ENCODE results near the gene PNMA6A. TPM values are rescaled to one million over a fixed set of nuclear protein-coding genes. Genes with fewer than 3 reads are reported as not detected.

The PNMA6A gene
- total and polyA plus RNA-seq, 10 of the 15 experiments (the other 5 are each of a cell fraction or from before 2014, with no cell fraction given), result 0.03 to 0.23 (median 0.15) TPM; not detected in 7

- RAD21 ChIA-PET (ENCODE audit: unreplicated experiment), result no interaction called here
- CTCF ChIA-PET, result no interaction called here
- H3K4me1 ChIP-seq (ENCODE audit: control insufficient read depth, insufficient read depth, low read length), result no peaks in the 10 kb centered on the region
- POLR2A ChIA-PET, result no interaction called here
- no peak overlapping the region for H2AFZ ChIP-seq (ENCODE audit: control insufficient read depth, low read depth, low read length)
- H3K9me3 ChIP-seq (replicated peaks; ENCODE audit: control insufficient read depth, insufficient read depth, low read length), result no peaks in the 10 kb centered on the region
- no peak overlapping the region for H3K9ac ChIP-seq (ENCODE audit: control insufficient read depth, insufficient read depth, low read length)
- H3K79me2 ChIP-seq (ENCODE audit: control insufficient read depth, insufficient read depth, low read length), result no peaks in the 10 kb centered on the region
- no peak overlapping the region for H3K27ac ChIP-seq (ENCODE audit: control insufficient read depth, insufficient read depth)
- H3K36me3 ChIP-seq (ENCODE audit: control insufficient read depth in 2 of 2, insufficient read depth in 2 of 2, low read length in 1 of 2), result no peaks in the 10 kb centered on the region
- intact Hi-C loops (cut with micrococcal nuclease; ENCODE audit: unreplicated experiment), result loop anchor here (5.0 kb wide), 1 partner anchor 254 kb away; no protein-coding TSS in a partner anchor
- H3K4me3 ChIP-seq, result no peak overlapping the region
- H3K27me3 ChIP-seq (replicated peaks in 1 of 2; ENCODE audit: control insufficient read depth in 2 of 2, insufficient read depth in 2 of 2, low read length in 1 of 2), result no peaks in the 10 kb centered on the region
- BruUV-seq (replicated peaks), result no TSS peak
- in situ Hi-C loops (cut with MboI), result no loop called here
- FAIRE-seq (no peak), ATAC-seq (no peak), DNase-seq (ENCODE audit: low read depth, low spot score) (no peak)
- H4K20me1 ChIP-seq (ENCODE audit: control insufficient read depth, insufficient read depth), result no peaks in the 10 kb centered on the region
- TF ChIP-seq GATAD2B (conservative IDR thresholded peaks at IDR 0.05; ENCODE audit: low read depth) (no peak), MEF2A (IDR thresholded peaks at IDR 0.05; ENCODE audit: insufficient read depth, low read depth, low read length) (no peak), NR2C2 (IDR thresholded peaks at IDR 0.05; ENCODE audit: borderline replicate concordance, control insufficient read depth, insufficient read length, low read depth) (no peak), RFX5 (IDR thresholded peaks at IDR 0.05; ENCODE audit: low read depth, low read length) (no peak), BCL11A (IDR thresholded peaks at IDR 0.05; ENCODE audit: low read depth, low read length) (no peak)
- TF ChIP-seq, protein P1, sequence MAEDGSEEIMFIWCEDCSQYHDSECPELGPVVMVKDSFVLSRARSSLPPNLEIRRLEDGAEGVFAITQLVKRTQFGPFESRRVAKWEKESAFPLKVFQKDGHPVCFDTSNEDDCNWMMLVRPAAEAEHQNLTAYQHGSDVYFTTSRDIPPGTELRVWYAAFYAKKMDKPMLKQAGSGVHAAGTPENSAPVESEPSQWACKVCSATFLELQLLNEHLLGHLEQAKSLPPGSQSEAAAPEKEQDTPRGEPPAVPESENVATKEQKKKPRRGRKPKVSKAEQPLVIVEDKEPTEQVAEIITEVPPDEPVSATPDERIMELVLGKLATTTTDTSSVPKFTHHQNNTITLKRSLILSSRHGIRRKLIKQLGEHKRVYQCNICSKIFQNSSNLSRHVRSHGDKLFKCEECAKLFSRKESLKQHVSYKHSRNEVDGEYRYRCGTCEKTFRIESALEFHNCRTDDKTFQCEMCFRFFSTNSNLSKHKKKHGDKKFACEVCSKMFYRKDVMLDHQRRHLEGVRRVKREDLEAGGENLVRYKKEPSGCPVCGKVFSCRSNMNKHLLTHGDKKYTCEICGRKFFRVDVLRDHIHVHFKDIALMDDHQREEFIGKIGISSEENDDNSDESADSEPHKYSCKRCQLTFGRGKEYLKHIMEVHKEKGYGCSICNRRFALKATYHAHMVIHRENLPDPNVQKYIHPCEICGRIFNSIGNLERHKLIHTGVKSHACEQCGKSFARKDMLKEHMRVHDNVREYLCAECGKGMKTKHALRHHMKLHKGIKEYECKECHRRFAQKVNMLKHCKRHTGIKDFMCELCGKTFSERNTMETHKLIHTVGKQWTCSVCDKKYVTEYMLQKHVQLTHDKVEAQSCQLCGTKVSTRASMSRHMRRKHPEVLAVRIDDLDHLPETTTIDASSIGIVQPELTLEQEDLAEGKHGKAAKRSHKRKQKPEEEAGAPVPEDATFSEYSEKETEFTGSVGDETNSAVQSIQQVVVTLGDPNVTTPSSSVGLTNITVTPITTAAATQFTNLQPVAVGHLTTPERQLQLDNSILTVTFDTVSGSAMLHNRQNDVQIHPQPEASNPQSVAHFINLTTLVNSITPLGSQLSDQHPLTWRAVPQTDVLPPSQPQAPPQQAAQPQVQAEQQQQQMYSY (CRISPR knock-in tag; IDR thresholded peaks at IDR 0.05), result no peak
- SMC1A ChIA-PET (ENCODE audit: uncharacterized antibody, unreplicated experiment), result no interaction called here
- H3K4me2 ChIP-seq (ENCODE audit: control insufficient read depth, insufficient read depth), result no peak overlapping the region
These were observed 8.9 kb upstream of the PNMA6A start for GRCh38 chrX:153063315-153063714.

All from GM12878 (cell line).